GM21717 (cell line): ENCODE results near the gene AK2.
"Not testable (repeated sequence)": the region's sequence is repeated elsewhere in the genome, so short reads cannot be mapped to it uniquely, and the experiment has no call there.

Source experiments
- ATAC-seq: cut with Tn5 transposase; IDR thresholded peaks from one replicate; pipeline ENCODE4 v1.9.1; 2021; ENCODE audit warnings: mild to moderate bottlenecking, moderate library complexity; ENCODE audit not compliant: unreplicated experiment

Gene AK2

DNA sequence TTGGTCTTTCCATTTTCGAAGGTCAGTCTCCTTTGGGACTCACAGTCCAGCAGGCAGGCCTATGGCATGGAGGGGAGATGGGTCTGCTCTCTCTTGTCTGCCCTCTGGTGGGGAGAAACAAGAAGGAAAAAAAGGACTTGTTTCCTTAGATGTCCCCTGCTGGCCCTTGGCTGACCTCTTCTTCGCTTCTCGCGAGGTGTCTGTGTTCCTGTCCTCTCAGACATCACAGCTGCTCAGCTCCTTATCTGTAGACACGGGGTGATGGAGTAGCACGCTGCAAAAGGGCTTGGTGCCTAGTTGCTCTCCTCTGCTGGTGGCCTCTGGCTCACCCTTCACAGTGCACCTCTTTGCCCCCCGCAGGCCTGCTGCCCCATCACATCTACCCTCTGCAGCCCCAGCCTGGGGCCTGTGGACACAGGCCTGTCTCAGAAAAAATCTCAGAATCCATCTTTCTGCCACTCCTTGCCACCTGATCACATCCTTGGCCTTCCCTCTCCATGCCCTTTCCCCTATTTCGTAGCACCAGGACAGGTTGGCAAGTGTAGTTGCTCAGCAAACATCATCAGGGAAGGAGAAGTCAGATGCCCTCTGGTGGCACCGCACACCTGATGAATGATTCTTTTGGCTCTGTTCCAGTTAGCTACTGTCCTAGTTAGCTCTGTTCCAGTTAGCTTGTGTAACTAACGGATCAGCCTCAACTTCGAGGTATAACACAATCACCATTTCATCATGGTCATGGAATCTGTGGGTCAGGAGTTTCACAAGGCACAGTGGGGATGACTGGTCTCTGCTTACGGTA lies 18.7 kb upstream of the AK2 start:
- no peak for ATAC-seq

DNA sequence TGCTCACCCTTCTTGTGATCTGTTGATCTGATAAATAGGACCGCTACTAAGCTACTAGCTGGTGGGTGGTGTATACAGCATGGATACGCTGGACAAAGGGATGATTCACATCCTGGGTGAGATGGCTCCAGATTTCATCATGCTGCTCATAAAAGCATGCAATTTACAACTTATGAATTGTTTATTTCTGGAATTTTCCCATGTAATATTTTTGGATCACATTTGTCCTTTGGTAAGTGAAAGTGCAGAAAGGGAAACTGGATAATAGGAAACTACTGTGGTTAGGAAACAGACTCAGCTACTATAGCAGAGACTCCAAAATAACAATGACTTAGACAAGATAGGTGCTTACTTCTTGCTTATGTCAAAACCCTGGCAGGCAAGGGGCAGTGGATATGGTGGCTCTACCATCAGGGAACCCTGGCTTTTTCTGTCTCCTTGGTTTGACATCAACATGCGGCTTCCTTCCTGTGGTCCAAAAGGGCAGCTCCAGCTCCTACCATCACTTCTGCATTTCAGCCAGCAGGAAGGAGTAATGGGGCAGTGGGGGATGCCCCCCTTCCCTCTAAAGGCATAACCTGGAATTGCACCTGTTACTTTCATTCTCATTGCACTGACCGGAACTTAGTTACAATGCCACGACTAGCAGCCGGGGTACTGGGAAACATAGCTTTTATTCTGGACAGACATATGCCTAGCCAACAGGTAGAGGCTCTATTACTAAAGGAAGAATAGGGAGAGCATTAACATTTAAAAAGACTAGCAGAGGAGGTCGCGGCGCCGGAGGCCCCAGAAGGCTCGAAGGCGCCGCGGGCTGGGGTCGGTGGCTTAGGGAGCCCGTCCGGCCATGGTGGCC lies 13.8 kb upstream of the AK2 start:
- ATAC-seq, result no peak

DNA sequence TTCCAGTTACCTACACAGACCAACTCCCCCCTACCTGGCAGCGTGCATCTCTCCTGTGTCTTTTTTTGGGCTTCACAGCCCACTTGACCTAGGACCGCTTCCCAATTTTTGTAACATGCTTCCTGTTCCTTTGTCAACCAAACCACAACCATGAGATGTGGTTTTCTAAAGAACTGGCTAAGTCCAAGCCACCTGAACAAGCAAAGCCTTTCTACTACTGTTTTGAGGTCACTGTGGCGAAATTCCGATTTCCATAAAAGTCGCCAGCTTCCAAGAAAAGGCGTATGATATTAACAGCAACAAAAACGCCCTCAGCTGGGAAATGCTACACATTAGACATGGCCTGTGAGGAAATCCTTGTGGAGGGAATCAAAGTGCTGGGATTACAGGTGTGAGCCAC lies 12.7 kb upstream of the AK2 start:
- no peak for ATAC-seq

DNA sequence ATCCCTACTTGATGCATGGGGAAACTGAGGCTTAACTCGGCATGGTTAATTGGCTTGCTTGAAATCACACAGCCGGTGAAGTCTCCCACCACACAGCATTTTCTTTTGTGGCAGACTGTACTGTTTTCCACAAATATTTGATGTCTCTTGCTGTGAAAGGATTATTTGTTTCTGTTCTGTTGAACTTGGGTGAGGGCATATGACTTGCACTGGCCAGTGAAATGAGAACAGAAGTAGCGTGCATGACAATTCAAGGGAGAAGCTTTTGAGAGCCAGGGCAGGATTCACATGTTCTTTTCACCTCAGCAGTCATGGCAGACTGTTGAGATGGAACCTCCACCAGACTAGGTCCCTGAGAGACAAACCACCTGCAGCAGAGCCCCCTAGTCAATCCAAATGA lies 11.7 kb upstream of the AK2 start:
- ATAC-seq, result no peak

DNA sequence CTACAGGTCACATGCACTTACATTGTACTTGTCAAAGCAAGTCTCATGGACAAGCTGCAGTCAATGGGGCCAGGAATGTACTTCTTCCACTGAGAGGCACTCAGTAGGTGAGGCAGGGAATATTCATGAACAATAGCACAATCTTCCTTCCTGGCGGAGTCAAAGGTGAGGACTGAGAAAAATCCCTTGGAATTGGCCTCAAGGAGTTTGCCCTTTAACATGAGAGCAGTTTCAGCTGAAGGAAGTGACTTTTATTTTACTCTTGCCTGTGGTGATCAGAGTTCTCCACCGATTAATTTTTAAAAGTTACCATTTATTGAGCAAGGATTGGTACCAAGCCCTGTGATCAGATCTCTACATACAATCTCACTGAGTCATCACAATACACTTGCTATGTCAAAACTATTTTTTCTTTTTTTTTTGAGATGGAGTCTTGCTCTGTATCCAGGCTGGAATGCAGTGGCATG lies 11.2 kb upstream of the AK2 start:
- ATAC-seq, result no peak

DNA sequence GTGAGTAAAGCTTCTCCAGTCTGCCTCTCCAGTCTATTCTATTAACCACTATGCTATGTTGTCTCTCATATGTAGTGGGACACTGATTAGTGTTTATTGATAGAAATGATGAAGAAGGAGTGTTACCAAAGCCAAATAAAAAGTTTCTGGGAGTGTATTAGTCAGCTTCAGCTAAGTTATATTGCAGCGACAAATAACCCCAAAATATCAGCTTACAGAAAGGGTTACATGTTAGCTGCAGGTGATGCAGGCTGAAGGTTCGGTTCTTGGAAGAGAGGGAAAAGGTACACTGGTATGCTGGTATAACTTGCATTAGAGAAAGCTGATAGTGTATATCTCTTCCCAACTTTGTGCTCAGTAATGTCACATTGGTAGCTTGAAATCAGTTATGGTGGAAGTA lies 10.6 kb upstream of the AK2 start:
- ATAC-seq, result no peak

DNA sequence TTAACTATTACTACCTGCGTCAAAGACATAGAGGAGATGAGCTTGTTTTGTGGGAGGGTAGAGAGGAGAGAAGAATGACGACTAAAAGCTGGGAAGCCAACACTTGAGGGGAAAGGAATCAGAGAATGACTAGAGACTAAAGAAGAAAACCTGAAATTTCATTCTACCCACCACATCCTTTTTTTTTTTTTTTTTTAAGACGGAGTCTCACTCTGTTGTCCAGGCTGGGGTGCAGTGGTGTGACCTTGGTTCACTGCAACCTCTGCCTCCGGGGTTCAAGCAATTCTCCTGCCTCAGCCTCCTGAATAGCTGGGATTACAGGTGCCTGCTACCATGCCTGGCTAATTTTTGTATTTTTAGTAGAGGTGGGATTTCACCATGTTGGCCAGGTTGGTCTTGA lies 9.6 kb upstream of the AK2 start:
- not testable (repeated sequence) for ATAC-seq

DNA sequence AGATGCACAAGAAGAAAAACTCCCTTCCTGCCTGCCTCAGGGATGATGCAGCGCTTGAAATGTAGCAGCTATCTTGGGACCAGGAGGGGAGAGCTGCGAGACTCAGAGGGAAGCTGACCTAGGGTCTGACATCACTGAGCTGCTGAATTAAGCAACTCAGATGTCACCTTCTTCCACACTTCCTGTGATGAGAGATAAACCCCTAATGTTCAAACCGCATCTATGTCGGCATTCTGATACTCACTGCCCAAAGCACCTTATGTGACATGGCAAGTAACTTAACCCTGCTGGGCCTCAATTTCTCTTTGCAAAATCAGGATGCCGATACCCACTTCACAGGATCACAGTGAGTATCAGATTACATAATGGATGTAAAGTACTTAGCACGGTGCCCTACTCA lies 9.1 kb upstream of the AK2 start:
- ATAC-seq, result no peak

DNA sequence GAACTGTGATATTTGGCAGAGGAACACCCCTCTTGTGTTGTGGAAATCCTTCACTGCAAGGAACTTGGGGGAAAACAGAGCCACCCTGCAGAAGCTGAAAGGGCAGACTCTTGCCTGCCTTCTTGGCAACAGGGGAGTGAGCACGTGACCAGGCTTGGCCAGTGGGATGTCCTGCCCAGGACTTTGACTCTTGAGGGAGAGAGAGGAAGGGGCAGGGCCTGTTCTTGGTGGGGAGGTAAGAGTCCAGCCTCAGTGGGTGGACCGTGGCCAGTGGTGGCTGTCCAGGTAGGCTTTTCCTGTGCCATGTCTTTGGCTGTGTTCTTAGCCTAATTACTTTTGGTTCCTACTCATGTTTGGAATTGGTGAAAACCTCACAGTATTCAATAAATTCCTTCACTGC lies 8.6 kb upstream of the AK2 start:
- no peak for ATAC-seq

DNA sequence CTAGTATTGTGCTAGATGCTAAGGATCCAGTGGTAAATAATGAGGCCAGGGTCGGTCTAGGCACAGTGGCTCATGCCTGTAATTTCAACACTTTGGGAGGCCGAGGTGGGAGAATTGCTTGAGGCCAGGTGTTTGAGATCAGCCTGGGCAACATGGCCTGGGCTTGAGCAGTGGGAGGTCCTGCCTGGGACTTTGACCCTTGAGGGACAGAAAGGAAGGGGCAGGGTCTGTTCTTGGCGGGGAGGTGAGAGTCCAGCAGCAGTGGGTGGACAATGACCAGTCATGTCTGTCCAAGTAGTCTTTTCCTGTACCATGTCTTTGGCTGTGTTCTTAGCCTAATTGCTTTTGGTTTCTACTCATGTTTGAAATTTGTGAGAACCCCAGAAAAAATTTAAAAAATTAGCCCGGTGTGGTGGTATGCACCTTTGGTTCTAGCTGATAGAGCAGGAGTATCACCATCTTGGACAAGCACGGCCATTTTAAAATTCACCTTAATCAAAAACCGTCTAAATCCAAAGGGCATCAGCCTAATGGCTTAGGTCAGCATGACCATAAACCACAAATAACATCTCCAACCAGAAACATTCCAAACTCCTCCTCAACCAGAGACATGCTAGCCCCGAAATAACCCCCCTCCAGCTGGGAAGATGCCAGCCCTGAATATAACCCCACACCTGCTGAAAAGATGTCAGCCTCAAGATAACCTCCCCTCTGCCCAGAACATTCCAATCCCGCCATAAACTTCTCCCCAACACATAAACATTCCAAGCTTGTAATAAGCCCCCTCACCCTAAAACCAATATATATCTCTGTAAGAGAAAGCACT lies 6.8 kb upstream of the AK2 start:
- ATAC-seq, result no peak

DNA sequence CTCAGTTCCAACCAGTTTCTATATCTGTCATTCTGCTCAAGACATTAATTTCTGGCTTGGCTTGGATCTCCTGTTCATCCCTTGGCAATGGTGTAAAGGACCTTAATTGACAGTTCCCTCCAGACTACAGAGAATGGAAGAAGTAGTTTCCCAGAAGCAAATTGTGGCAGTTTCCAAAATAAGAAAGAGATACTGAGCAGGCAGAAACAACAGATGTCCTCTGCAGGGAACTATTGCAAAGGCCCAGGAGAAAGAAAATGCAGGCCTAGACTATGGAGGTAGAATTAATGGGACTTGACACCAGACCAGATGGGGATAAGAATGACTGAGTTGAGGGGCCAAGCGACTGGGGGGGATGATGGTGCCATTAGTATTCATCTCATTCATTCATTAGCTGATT lies 6.1 kb upstream of the AK2 start:
- ATAC-seq, result no peak

DNA sequence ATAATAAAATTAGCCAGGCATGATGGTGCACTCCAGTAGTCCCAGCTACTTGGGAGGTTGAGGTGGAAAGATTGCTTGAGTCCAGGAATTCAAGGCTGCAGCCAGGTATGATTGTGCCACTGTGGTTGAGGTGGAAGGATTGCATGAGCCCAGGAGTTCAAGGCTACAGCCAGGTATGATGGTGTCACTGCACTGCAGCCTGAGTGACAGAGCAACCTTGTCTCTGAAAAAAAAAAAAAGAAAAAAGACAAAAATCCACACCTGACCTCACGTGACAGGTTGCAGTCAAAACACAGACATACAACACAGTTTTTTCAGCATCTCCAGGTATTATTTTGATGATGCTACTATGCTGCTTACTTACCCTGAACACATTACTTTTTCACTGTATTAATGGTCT lies 4.3 kb upstream of the AK2 start:
- no peak for ATAC-seq

DNA sequence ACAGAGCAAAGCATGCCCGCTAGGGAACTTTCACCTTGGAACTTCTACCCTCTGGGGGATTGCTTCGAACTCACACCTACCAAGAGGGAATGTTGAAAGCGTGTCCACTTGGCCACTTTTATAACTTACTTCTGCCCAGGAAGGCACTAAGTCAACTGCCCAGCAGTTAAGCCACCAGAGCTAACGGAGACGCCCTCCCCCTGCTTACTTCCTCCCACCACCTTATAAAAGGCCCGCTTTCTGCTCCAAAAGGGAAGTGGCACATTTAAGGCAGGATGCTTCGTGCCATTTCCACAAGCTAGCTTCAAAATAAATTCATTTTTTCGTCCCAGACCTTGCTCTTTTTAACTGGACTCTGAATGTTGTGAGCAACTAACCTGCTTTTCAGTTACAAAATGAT lies 3.2 kb upstream of the AK2 start:
- no peak for ATAC-seq

DNA sequence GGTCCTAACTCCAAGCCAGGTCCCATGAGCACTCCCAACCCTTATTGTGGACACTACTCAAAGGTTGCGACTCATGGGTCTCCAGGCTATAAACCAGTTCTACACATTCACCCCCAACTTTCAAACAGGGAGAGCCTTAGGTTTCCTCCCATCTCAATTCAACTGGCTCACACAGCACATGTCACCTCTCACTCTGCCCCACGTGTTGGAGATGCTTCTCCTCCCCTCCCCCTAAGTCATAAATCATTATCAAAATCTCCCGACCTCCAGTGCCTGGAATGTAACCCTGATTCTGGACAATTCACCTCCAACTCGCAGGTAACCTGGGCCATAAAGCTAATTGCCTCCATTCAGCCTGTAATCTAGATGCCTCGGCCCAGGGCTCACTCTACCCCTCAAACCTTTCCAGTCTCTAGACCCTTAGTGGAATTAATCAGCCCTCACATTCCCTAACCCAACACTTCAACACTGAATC lies 595 bp downstream of the AK2 start:
- no peak for ATAC-seq

DNA sequence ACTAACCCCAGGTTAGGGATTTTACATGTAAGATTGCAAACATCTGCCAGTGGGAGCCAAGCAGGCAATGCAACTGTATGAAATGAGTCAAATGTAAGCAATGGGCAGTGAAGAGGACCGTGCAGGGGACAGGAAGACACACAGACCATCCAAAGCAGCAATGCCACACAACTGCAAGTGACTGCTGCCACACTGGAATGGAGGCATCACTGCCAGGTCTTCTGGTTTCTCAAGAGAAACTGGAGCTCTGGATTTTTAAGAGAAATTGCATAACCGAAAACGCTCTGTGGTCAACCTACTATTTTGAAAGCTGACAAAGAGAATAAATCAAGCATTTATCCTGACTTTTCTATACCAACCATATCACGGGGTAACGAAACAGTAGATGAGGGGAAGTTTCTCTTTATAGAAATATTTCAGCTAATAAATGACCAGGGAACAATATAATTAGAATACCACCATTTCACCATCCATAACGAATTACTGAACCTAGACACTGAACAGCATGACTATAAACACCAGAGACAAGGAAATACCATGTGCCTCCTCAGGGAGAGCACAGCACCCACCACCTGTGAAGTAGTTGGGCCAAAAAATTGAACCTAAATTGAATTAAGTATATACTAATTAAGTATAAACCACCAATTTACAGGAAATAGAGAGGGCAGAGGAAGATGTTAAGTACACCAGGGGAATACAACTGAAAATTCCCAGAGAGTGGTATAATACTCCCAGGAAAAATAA lies 4.4 kb downstream of the AK2 start:
- ATAC-seq, result no peak

DNA sequence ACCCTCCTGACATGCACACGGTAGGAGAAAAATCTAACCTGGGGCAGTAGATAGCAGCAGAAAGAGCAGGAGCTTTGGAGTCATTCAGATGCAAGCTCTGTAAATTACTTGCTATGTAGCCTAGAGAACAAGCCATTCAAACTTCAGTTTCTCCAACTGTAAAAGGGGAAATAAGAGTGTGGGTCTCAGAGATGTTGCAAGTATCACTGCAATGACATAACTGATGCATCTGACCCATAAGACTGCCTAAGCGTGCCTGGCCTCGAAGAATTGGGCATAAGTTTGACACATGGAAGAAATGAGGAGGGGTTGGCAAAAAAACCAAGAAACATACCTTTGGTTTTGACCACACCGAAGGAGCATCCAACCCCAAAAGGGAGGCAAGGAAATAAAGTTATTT lies 5.2 kb downstream of the AK2 start:
- ATAC-seq, result no peak

DNA sequence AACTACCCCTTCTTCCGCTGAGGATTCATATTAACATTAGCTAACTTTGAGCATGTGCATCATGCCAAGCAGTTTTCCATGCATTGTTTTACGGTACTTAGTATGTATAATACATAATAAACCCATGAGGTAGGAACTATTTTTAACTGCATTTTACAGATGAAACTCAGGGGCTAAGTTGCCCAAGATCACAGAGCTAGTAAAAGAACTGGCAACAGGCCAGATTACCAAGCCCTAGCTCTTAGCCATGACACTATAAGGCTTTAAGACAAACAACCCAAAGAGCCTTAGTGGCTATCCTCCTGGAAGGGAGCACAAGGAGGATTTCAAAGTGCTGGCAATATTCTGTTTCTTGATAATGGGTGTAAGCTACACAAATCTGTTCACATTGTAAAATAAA lies 6.1 kb downstream of the AK2 start:
- no peak for ATAC-seq

DNA sequence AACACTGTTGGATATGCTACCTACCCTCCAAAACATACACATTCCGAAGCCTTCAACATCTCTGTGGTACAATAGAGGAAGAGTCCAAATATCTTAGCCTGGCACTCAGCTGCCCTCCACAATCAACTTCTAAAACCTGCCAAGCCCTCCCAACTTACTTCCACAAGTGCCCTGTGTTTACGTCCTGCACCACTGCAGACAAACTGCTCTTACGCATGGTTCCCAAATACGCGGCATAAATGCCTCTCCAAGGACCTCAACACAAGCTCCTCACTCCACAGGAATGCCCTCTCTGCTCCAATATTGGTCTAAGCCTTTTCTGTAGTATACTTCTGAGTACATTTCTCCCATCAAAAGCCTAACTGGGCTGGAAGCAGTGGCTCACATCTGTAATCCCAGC lies 6.8 kb downstream of the AK2 start:
- ATAC-seq, result no peak

DNA sequence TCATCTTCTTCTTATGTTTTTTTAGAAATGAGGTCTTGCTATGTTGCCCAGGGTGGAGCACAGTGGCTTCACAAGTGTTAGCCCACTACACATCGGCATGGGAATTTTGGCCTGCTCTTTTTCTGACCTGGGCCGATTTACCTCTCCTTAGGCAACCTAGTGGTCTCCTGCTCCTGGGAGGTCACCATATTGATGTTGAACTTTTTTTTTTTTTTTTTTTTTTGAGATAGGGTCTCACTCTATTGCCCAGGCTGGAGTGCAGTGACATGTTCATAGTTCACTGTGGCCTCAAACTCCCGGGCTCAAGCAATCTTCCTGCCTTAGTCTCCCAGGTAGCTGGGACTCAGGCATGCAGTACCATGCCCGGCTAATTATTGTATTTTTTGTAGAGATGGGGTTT lies 7.5 kb downstream of the AK2 start:
- ATAC-seq, result no peak

DNA sequence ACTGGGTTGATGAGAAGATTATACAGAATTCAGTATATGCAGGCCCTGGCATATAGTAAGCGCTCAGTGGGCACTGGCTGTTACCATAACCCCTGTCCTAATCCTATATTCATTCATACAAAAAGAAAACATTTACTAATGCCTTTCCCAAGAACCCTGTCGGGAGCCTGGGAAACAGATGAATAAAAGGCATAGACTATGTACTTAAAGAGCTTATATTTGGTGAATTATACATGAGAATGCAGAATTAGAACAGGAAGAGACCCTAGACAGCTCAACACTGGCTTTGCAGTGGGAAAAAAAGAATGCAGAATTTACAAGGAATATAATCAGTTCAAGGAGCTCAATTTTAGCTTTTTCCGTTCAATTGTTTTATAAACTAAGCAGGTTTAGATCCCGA lies 10.9 kb downstream of the AK2 start:
- no peak for ATAC-seq

DNA sequence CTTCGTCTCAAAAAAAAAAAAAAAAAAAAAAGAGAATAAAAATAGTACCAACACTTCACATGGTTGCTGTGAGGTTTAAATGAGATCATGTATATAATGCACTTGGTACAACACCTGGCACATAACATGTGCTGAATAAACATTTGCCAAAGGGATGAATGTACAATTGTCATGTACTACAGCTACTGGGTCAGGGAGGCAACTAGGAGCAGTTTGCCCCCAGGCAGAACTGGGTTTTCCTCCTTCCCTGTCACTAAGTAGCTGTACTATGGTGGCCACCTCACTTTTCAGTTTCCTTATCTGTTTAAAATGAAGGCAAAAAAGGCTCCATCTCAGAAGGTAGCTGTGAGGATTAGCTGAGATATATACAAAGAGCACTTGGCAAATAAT lies 11.5 kb downstream of the AK2 start:
- no peak for ATAC-seq
